PC-3 (cell line): ENCODE results near the gene OR1Q1.

Experiments
- CTCF ChIP-seq: fragments of 300-600 bp; sonication (generic); conservative IDR thresholded peaks from 2 replicates; pipeline ENCODE4 v1.5.1; 2017; ENCODE audit warnings: antibody characterized with exemption, low read depth, mild to moderate bottlenecking, low read length
- EZH2 ChIP-seq: fragments of 300-600 bp; sonication (generic); IDR thresholded peaks from one replicate; pipeline ENCODE4 v1.6.1; 2017; ENCODE audit warnings: antibody characterized with exemption, mild to moderate bottlenecking, low read length; ENCODE audit not compliant: unreplicated experiment

DNA sequence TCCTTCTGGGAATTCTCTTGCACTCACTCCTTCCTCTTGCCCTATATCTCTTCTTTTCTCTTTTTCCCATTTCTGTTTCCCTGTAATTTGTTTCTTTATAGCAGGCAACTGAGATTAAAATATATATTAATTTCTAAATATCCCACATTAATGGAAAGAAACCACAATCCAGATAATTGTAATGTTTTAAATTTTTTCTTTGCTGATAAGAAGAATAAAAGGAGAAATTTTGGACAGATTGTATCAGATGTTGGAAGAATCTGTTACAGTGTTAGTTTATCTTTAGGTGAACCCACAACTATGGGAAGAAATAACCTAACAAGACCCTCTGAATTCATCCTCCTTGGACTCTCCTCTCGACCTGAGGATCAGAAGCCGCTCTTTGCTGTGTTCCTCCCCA is 46.9 kb downstream of the OR1Q1 start, which contains the start of gene OR1L1:
- TF ChIP-seq CTCF = no peak
- TF ChIP-seq EZH2 = no peak
